ENCODE measurements around the gene TMEFF1. TPM values are rescaled to one million over a fixed set of nuclear protein-coding genes. Genes with fewer than 3 reads are reported as not detected.
"Not testable (repeated sequence)": the region's sequence is repeated elsewhere in the genome, so short reads cannot be mapped to it uniquely, and the experiment has no call there.

TMEFF1 gene
- total RNA-seq, 1 donor from 2014 or later = 14.8 TPM

- Histone ChIP-seq H3K4me2 (ENCODE audit: low read length) (no peak overlapping the region), H2AFZ (ENCODE audit: low read depth, low read length) (no peak overlapping the region), H3K9ac (ENCODE audit: low read length) (no peak overlapping the region), H4K20me1 (ENCODE audit: insufficient read depth, low read length) (no peaks in the 10 kb centered on the region), H3K9me3 (ENCODE audit: insufficient read depth, low read depth, low read length) (no peaks in the 10 kb centered on the region), H3K36me3 (ENCODE audit: insufficient read depth, low read length) (no peaks in the 10 kb centered on the region), H3K4me1 (ENCODE audit: insufficient read depth, low read length) (no peaks in the 10 kb centered on the region), H3K79me2 (ENCODE audit: insufficient read depth, low read length) (no peaks in the 10 kb centered on the region), H3K27me3 (ENCODE audit: insufficient read depth, low read length) (no peaks in the 10 kb centered on the region), H3K27ac (ENCODE audit: low read depth, low read length) (no peak overlapping the region), H3K4me3 (ENCODE audit: insufficient read depth, low read depth, low read length) (no peak overlapping the region)
- Mint-ChIP-seq H3K36me3 (ENCODE audit: low read depth, unreplicated experiment) (peaks cover 13% of the 10 kb centered on the region), H3K27ac (ENCODE audit: unreplicated experiment) (peak overlapping the region; percentile 34), H3K9me3 (ENCODE audit: unreplicated experiment) (peaks cover 3% of the 10 kb centered on the region), H3K4me1 (ENCODE audit: low read depth, unreplicated experiment) (peaks cover 16% of the 10 kb centered on the region), H3K27me3 (ENCODE audit: low read depth, unreplicated experiment) (no peaks in the 10 kb centered on the region), H3K4me3 (ENCODE audit: unreplicated experiment) (no peak overlapping the region)
- no peak for TF ChIP-seq EZH2 (IDR thresholded peaks at IDR 0.05; ENCODE audit: insufficient read depth, low read length)
- TF ChIP-seq, protein P1, sequence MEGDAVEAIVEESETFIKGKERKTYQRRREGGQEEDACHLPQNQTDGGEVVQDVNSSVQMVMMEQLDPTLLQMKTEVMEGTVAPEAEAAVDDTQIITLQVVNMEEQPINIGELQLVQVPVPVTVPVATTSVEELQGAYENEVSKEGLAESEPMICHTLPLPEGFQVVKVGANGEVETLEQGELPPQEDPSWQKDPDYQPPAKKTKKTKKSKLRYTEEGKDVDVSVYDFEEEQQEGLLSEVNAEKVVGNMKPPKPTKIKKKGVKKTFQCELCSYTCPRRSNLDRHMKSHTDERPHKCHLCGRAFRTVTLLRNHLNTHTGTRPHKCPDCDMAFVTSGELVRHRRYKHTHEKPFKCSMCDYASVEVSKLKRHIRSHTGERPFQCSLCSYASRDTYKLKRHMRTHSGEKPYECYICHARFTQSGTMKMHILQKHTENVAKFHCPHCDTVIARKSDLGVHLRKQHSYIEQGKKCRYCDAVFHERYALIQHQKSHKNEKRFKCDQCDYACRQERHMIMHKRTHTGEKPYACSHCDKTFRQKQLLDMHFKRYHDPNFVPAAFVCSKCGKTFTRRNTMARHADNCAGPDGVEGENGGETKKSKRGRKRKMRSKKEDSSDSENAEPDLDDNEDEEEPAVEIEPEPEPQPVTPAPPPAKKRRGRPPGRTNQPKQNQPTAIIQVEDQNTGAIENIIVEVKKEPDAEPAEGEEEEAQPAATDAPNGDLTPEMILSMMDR (IDR thresholded peaks at IDR 0.05; ENCODE audit: insufficient read depth, low read depth, low read length) = no peak
- DNase-seq (ENCODE audit: low read depth) (no peak), FAIRE-seq (no peak)
Observed at GRCh38 chr9:100525563-100525962, 52.6 kb downstream of the TMEFF1 start.

GRCh38 chr9:100527180-100527794 lies 54.3 kb downstream of the TMEFF1 start:
- not testable (repeated sequence) for FAIRE-seq; H2AFZ ChIP-seq (ENCODE audit: low read depth, low read length); H3K79me2 ChIP-seq (ENCODE audit: insufficient read depth, low read length); H3K4me2 ChIP-seq (ENCODE audit: low read length); H3K9me3 ChIP-seq (ENCODE audit: insufficient read depth, low read depth, low read length); H3K4me1 ChIP-seq (ENCODE audit: insufficient read depth, low read length); H3K27ac Mint-ChIP-seq (ENCODE audit: unreplicated experiment); H3K9me3 Mint-ChIP-seq (ENCODE audit: unreplicated experiment); H3K4me3 Mint-ChIP-seq (ENCODE audit: unreplicated experiment); H3K27me3 ChIP-seq (ENCODE audit: insufficient read depth, low read length); H3K27ac ChIP-seq (ENCODE audit: low read depth, low read length); DNase-seq (ENCODE audit: low read depth); H3K9ac ChIP-seq (ENCODE audit: low read length); H3K27me3 Mint-ChIP-seq (ENCODE audit: low read depth, unreplicated experiment); H3K4me3 ChIP-seq (ENCODE audit: insufficient read depth, low read depth, low read length); H4K20me1 ChIP-seq (ENCODE audit: insufficient read depth, low read length); H3K36me3 ChIP-seq (ENCODE audit: insufficient read depth, low read length)
- Mint-ChIP-seq H3K36me3 (ENCODE audit: low read depth, unreplicated experiment) (peaks cover 13% of the 10 kb centered on the region), H3K4me1 (ENCODE audit: low read depth, unreplicated experiment) (peaks cover 16% of the 10 kb centered on the region)

GRCh38 chr9:100534401-100534800 lies 61.5 kb downstream of the TMEFF1 start:
- H3K27me3 Mint-ChIP-seq (ENCODE audit: low read depth, unreplicated experiment) = no peaks in the 10 kb centered on the region
- no peak for DNase-seq (ENCODE audit: low read depth)
- Histone ChIP-seq H3K36me3 (ENCODE audit: insufficient read depth, low read length) (no peaks in the 10 kb centered on the region), H3K79me2 (ENCODE audit: insufficient read depth, low read length) (no peaks in the 10 kb centered on the region), H3K9ac (ENCODE audit: low read length) (no peak overlapping the region), H4K20me1 (ENCODE audit: insufficient read depth, low read length) (no peaks in the 10 kb centered on the region), H3K4me2 (ENCODE audit: low read length) (no peak overlapping the region), H2AFZ (ENCODE audit: low read depth, low read length) (no peak overlapping the region), H3K4me1 (ENCODE audit: insufficient read depth, low read length) (no peaks in the 10 kb centered on the region), H3K27me3 (ENCODE audit: insufficient read depth, low read length) (no peaks in the 10 kb centered on the region), H3K4me3 (ENCODE audit: insufficient read depth, low read depth, low read length) (no peak overlapping the region), H3K9me3 (ENCODE audit: insufficient read depth, low read depth, low read length) (no peaks in the 10 kb centered on the region), H3K27ac (ENCODE audit: low read depth, low read length) (no peak overlapping the region)
- peaks cover 3% of the 10 kb centered on the region for H3K9me3 Mint-ChIP-seq (ENCODE audit: unreplicated experiment)
- H3K4me1 Mint-ChIP-seq (ENCODE audit: low read depth, unreplicated experiment) = no peaks in the 10 kb centered on the region
- H3K36me3 Mint-ChIP-seq (ENCODE audit: low read depth, unreplicated experiment) = peaks cover 3% of the 10 kb centered on the region
- H3K4me3 Mint-ChIP-seq (ENCODE audit: unreplicated experiment) = no peak overlapping the region
- no peak overlapping the region for H3K27ac Mint-ChIP-seq (ENCODE audit: unreplicated experiment)
- TF ChIP-seq, protein P1 (IDR thresholded peaks at IDR 0.05; ENCODE audit: insufficient read depth, low read depth, low read length) = no peak
- no peak for TF ChIP-seq EZH2 (IDR thresholded peaks at IDR 0.05; ENCODE audit: insufficient read depth, low read length)
- FAIRE-seq = no peak

Data from astrocyte (in vitro differentiated cells and primary cell).